ENCODE measurements around the gene DDX54.

DNA sequence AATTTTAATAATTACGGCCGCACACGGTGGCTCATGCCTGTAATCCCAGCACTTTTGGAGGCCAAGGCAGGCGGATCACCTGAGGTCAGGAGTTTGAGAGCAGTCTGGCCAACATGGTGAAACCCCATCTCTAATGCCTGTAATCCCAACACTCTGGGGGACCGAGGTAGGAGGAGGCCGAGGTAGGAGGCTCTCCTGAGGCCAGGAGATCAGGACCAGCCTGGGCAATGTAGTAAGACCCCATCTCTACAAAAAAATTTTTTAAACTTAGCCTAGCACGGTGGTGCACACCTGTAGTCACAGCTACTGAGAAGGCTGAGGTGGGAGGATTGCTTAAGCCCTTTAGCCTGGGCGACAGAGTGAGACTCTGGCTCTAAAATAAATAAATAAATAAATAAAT lies 41.3 kb downstream of the DDX54 start:
- TF ChIP-seq TAF1 (IDR thresholded peaks at IDR 0.05; ENCODE audit: low read depth, low read length), result no peak
- no peak for TF ChIP-seq YY1 (IDR thresholded peaks at IDR 0.05; ENCODE audit: low read depth, low read length)
- no peak for TF ChIP-seq POU5F1 (IDR thresholded peaks at IDR 0.05; ENCODE audit: low read depth, low read length)
- TF ChIP-seq, protein P1, sequence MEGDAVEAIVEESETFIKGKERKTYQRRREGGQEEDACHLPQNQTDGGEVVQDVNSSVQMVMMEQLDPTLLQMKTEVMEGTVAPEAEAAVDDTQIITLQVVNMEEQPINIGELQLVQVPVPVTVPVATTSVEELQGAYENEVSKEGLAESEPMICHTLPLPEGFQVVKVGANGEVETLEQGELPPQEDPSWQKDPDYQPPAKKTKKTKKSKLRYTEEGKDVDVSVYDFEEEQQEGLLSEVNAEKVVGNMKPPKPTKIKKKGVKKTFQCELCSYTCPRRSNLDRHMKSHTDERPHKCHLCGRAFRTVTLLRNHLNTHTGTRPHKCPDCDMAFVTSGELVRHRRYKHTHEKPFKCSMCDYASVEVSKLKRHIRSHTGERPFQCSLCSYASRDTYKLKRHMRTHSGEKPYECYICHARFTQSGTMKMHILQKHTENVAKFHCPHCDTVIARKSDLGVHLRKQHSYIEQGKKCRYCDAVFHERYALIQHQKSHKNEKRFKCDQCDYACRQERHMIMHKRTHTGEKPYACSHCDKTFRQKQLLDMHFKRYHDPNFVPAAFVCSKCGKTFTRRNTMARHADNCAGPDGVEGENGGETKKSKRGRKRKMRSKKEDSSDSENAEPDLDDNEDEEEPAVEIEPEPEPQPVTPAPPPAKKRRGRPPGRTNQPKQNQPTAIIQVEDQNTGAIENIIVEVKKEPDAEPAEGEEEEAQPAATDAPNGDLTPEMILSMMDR (IDR thresholded peaks at IDR 0.05; ENCODE audit: control extremely low read depth in 1 of 3, insufficient read depth in 1 of 3, low read depth in 1 of 3, low read length in 3 of 3), result no peak
- TF ChIP-seq POLR2A (IDR thresholded peaks at IDR 0.05; ENCODE audit: control extremely low read depth in 1 of 2, low read depth in 2 of 2, low read length in 2 of 2), result no peak
- TF ChIP-seq SIN3A (conservative IDR thresholded peaks at IDR 0.05 in 1 of 2, IDR thresholded peaks at IDR 0.05 in 1 of 2; ENCODE audit: low read depth in 1 of 2, low read length in 2 of 2), result no peak
- no peak for TF ChIP-seq MAFK (IDR thresholded peaks at IDR 0.05; ENCODE audit: low read depth, low read length)
- no peak for TF ChIP-seq EZH2 (IDR thresholded peaks at IDR 0.05; ENCODE audit: low read depth, low read length, severe bottlenecking)
- TF ChIP-seq, protein P2, sequence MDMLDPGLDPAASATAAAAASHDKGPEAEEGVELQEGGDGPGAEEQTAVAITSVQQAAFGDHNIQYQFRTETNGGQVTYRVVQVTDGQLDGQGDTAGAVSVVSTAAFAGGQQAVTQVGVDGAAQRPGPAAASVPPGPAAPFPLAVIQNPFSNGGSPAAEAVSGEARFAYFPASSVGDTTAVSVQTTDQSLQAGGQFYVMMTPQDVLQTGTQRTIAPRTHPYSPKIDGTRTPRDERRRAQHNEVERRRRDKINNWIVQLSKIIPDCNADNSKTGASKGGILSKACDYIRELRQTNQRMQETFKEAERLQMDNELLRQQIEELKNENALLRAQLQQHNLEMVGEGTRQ (IDR thresholded peaks at IDR 0.05; ENCODE audit: low read length), result no peak
